Activated CD4-positive, alpha-beta T cell treated with anti-CD3 and anti-CD28 coated beads for 1 hour (primary cell): Measurements from ENCODE around the gene PLCB4.

Experiments used
- DNase-seq: peaks from one replicate; pipeline ENCODE4 v3.0.0-alpha.2; 2020

Gene PLCB4

GRCh38 chr20:9185511-9185910, 116.6 kb downstream of the PLCB4 start:
- DNase-seq = no peak

GRCh38 chr20:9186396-9186795, 117.5 kb downstream of the PLCB4 start:
- no peak for DNase-seq

- no peak for DNase-seq
These were observed 126.1 kb downstream of the PLCB4 start for GRCh38 chr20:9195031-9195430.

- DNase-seq = no peak
These were observed 127.2 kb downstream of the PLCB4 start for GRCh38 chr20:9196110-9196509.

- no peak for DNase-seq
These were observed 129.6 kb downstream of the PLCB4 start for GRCh38 chr20:9198460-9198859.

GRCh38 chr20:9200196-9200595, 131.3 kb downstream of the PLCB4 start:
- no peak for DNase-seq

GRCh38 chr20:9200620-9201019, 131.7 kb downstream of the PLCB4 start:
- no peak for DNase-seq

- DNase-seq = no peak
These were observed 133.7 kb downstream of the PLCB4 start for GRCh38 chr20:9202420-9203080.

- no peak for DNase-seq
These were observed 134.2 kb downstream of the PLCB4 start for GRCh38 chr20:9203081-9203447.

GRCh38 chr20:9204979-9205378, 136.1 kb downstream of the PLCB4 start:
- DNase-seq = no peak

GRCh38 chr20:9206486-9206885, 137.6 kb downstream of the PLCB4 start:
- no peak for DNase-seq

GRCh38 chr20:9207253-9207652, 138.4 kb downstream of the PLCB4 start:
- no peak for DNase-seq

GRCh38 chr20:9210356-9210755, 141.5 kb downstream of the PLCB4 start:
- DNase-seq = no peak

GRCh38 chr20:9211016-9211760, 142.3 kb downstream of the PLCB4 start:
- DNase-seq = no peak

- no peak for DNase-seq
These were observed 143.8 kb downstream of the PLCB4 start for GRCh38 chr20:9212735-9213134.

- no peak for DNase-seq
These were observed 145.8 kb downstream of the PLCB4 start for GRCh38 chr20:9214685-9215084.

GRCh38 chr20:9215539-9215938, 146.7 kb downstream of the PLCB4 start:
- DNase-seq = no peak

- no peak for DNase-seq
These were observed 149.7 kb downstream of the PLCB4 start for GRCh38 chr20:9218531-9218961.

GRCh38 chr20:9220874-9221547, 152.1 kb downstream of the PLCB4 start:
- no peak for DNase-seq

- no peak for DNase-seq
These were observed 154.4 kb downstream of the PLCB4 start for GRCh38 chr20:9223296-9223695.

- no peak for DNase-seq
These were observed 157.0 kb downstream of the PLCB4 start for GRCh38 chr20:9225879-9226278.

GRCh38 chr20:9227896-9228615, 159.2 kb downstream of the PLCB4 start:
- DNase-seq = no peak

- no peak for DNase-seq
These were observed 160.0 kb downstream of the PLCB4 start for GRCh38 chr20:9228774-9229450.
